Ovary (tissue), 3 donors: Measurements from ENCODE around the gene NPC2.
"Not testable (repeated sequence)": the region's sequence is repeated elsewhere in the genome, so short reads cannot be mapped to it uniquely, and the experiment has no call there.

ENCODE experiments used
- CTCF ChIP-seq, 3 donors: fragments of 450-650 bp in 2 of 3; fragments of 200-600 bp in 1 of 3; IDR thresholded peaks; one replicate each; pipeline versions ENCODE4 v1.5.1 to v1.8.0; 2016 to 2022; ENCODE audit warnings: antibody characterized with exemption in 3 of 3, mild to moderate bottlenecking in 1 of 3
- EP300 ChIP-seq: sonication (generic); formaldehyde crosslinking; IDR thresholded peaks from one replicate; pipeline ENCODE4 v1.6.1; 2017; ENCODE audit warnings: antibody characterized with exemption
- donor health status: DM: no; HTN: no; CAD: no.

DNA sequence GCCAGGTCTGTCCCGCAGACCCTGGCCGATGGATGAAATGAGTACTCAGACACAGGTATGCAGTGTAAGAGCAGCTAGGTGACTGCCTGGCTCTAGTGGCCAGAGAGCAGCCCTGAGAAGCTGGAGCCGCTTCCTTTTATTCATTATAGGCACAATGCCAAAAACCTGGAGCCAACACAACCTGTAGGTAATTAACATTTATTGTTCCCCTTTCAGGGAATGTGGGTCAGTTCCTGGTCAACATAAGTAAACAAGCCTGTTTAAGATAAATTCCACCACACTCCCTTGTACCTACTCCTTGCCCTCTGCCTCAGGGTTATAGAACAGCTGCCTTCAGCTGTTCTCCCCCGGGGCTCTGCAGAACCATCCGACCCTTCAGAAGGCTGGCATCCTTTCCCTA is 38.7 kb downstream of the NPC2 start:
- TF ChIP-seq EP300; CTCF (IDR thresholded peaks at IDR 0.05): not testable (repeated sequence)
